GM21515 (cell line): ENCODE data around the gene NPAS3.

Source experiments
- ATAC-seq: cut with Tn5 transposase; IDR thresholded peaks from one replicate; pipeline ENCODE4 v1.9.1; 2021; ENCODE audit not compliant: unreplicated experiment

NPAS3 gene

DNA sequence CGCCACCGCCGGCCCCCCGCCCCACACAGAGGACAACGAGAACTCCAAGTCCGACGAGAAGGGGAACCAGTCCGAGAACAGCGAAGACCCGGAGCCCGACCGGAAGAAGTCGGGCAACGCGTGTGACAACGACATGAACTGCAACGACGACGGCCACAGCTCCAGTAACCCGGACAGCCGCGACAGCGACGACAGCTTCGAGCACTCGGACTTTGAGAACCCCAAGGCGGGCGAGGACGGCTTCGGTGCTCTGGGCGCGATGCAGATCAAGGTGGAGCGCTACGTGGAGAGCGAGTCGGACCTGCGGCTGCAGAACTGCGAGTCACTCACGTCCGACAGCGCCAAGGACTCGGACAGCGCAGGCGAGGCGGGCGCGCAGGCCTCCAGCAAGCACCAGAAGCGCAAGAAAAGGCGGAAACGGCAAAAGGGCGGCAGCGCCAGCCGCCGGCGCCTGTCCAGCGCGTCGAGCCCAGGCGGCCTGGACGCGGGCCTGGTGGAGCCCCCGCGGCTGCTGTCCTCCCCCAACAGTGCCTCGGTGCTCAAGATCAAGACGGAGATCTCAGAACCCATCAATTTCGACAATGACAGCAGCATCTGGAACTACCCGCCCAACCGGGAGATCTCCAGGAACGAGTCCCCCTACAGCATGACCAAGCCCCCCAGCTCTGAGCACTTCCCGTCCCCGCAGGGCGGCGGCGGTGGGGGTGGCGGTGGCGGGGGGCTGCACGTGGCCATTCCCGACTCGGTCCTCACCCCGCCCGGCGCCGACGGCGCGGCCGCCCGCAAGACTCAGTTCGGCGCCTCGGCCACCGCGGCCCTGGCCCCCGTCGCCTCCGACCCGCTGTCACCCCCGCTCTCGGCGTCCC lies 861.3 kb downstream of the NPAS3 start:
- no peak for ATAC-seq

DNA sequence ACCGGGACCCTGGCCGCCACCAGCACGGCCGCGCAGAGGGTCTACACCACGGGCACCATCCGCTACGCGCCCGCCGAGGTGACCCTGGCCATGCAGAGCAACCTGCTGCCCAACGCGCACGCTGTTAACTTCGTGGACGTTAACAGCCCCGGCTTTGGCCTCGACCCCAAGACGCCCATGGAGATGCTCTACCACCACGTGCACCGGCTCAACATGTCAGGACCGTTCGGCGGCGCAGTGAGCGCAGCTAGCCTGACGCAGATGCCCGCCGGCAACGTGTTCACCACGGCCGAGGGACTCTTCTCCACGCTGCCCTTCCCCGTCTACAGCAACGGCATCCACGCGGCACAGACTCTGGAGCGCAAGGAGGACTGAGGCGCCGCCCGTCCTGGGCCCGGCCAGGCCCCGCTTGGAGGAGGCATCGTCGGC lies 862.1 kb downstream of the NPAS3 start:
- no peak for ATAC-seq

DNA sequence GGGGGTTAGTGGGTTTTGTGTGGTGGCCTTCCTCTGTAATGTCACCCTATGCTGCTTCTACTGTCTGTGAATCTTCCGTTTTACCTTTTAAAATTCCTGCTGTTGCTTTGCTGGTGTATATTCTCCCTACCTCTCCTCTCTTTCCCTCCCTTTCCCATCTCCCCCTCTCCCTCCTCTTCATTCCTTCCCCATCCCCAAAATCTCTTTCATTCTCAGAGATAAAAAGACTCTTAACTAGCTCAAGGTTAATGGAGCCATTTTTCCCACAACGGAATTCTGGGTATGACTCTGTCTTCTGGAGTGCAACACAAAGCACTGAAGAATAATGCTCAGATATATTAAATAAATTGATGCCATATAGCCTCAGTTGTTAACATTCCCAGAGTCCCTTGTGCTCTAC lies 864.1 kb downstream of the NPAS3 start:
- no peak for ATAC-seq

DNA sequence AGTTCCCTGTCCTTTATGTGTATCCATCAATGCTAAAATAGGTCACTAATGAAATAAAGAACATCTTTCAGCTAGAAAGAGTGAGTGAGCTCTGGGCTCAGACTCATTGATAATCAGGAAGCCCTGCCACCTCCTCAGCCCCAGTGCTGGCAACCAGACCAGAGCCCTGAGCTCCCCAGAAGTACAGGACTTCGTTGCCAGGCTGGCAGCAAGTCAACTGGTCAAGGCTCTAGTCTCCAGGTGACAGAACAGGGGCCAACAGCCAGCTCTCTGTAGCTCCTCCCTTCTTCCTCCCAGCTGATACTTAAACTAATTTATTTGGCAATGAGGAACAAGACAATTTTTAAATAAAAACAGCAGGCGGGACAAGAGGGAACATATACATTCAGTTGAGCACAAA lies 866.9 kb downstream of the NPAS3 start:
- ATAC-seq: no peak

DNA sequence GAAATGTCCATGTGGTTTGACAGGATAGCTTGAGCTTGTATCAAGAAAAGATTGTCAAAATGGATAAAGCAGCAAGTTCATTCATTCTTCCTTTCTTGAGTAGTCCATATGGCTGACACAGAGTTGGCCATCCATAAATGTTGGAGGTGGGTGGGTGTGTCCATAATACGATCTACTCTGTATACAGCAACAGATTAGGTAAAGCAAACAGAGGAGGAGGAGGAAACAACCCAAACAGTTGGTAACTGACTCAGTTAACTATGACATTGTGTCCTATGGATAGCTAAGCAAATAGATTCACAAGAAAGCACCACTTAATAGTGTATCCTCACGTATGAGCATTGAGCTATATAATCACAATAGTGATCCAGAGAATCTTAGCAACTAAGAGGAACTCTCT lies 868.2 kb downstream of the NPAS3 start:
- no peak for ATAC-seq

DNA sequence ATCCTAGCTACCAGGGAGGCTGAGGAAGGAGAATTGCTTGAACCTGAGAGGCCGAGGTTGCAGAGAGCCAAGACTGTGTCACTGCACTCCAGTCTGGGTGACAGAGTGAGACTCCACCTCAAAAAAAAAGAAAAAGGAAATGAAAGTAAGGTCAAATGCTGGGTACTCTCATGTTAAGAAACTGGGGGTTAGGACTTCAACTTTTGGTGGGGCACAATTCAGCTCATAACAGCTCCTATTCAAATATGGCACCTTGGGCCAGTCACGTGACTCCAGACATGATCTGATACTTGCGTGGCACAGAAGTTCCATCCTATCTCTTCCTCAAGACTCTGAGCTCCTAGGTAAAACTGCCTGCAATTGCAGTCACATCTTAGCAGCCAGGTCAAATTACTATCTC lies 869.5 kb downstream of the NPAS3 start:
- no peak for ATAC-seq

DNA sequence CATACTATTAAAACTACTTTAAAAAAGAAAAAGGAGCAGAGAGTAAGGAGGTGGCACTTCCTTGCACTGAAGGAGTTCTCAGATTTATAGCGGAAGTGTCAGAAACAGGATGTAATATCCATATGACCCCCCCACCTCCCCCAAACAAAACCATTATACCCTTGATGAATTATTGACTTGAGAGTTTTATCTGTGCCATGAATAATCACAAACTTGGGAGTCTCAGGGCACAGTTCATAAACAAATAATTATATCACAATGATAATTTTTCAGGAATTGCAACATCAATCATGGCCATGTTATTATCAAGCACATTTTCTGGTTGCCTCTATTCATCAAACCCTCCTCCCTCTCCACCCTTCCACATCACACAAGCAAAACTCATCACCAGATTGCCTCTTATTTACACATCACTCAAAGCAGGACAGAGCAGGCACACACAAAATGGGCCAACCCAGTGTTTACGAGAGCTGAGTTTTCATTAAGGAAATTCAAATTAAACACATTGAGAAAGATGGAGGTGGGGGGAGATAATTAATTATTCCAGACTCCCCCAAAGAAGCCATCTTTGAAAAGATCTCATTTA lies 870.8 kb downstream of the NPAS3 start:
- no peak for ATAC-seq

DNA sequence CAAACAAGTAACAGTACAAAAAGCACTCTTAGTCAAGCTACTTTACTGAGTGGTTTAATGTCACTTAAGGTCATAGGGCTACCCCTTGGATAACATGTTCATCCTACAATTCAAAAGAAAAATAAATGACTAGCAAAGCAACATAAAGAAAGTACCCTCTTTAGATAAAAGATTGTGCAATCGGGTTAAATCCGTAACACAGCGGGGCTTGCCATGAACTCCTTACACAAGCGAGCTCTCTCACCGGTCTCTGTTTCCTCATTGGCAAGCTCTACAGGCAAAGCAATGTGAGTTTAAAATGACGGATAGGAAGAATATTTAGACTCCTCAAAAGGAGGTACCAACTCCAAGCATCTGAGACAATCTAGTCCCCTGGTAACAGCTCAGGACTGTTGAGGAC lies 871.6 kb downstream of the NPAS3 start:
- ATAC-seq: no peak

DNA sequence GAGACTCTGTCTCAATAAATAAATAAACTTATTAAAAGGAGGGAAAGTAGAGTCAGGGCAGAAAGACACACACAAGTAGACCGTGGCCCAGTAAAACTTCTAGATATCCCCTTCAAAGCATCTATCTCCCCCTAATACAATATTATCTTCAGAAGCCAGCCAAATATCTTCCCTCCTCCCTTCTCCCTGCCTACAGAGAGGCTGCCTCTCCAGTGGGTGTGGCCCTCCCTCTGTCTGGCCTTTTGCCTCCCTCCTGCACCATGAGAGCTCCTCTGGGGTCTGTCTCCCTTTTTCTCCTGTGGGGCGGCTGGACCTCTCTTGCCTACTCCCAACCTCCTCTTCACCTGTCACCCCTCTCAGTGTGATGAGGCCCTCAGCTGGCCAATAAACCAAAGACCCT lies 873.0 kb downstream of the NPAS3 start:
- ATAC-seq: no peak

DNA sequence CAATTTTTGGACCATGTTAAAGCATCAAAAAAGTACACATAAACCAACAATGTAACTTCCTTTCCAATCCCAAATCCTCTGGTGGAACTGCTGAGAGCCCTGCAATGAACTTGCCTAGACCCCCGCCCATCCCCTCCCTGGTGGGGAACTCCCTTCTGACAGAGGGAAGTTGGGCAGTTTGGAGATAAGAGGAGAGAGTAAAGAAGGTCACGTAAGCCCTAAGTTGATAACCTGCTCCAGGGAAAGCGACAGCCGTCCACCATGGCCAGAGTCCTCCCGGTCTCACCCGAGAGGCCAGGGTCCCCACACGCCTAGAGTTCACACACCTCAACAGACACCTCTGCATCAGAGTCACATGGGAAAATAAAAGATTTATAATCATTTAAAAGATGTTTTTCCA lies 873.5 kb downstream of the NPAS3 start:
- ATAC-seq: no peak

DNA sequence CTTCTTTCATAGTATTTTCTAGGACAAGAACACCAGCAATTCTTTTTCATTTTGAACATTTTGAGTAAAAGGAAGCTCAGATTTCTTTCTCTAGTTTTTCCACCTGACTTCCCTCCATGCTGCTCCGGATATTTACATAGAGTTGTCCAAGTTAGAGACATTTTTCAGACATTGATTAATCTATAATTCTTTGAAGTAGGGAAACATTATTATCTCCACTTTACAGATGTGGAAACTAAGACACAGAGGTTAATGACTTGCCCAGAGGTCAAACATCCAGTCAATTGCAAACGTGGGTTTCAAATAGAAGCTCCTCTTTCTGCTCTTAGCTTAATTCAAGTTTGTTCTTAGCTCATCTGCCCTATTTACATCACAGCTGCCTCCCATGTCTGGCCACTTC lies 873.9 kb downstream of the NPAS3 start:
- ATAC-seq: no peak

DNA sequence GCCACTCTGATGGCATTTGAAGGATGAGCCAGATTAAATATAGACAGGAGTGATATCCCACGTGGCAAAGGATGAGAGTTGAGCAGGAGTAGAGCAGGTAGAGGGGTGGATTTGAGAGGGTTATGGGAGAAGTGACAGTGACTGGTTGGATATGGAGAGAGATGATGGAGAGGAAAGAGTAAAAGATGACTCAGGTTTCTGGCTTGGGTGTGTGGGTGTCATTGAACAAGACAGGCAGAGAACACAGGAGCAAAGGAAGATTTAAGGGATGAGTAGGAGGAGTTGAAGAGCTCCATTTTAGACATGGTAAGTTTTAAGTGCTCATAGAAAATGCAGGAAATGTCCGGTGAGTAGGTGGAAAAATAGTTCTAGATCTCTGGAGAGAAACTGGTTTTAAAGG lies 875.3 kb downstream of the NPAS3 start:
- no peak for ATAC-seq

DNA sequence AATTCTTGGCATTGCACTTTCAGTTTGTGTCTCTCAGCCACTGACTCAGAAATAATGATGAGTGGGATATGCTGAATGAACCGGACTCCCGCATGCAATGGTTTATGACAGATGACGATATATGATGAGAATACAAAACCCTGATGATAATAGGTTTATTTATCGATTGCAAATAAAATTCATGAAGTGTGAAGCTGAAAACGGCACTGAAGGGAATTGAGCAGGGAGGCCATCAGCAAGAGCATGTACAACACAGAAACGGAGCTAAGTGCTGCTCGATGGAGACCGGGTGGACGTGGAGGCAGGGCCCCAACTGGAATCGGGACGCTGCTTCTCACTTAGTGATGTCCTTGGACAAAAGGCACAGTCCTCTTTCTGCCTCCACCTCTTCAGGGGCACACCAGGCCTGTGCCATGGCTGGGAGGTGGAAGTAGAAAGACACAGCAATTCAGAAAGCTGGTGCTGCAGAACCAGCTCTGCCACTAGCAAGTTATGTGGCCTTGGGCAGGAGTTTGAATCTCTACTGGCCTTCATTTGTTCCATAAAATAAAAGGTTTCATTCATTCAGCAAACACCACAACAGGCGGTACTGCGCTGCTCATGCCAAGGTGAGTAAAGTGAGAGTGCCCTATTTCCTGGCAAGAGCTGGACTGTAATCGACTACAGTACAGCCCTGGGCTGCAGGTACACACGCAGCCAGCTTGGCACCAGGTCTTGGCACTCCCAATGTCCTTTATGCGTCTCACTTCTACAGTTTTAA lies 895.2 kb downstream of the NPAS3 start:
- ATAC-seq: no peak

DNA sequence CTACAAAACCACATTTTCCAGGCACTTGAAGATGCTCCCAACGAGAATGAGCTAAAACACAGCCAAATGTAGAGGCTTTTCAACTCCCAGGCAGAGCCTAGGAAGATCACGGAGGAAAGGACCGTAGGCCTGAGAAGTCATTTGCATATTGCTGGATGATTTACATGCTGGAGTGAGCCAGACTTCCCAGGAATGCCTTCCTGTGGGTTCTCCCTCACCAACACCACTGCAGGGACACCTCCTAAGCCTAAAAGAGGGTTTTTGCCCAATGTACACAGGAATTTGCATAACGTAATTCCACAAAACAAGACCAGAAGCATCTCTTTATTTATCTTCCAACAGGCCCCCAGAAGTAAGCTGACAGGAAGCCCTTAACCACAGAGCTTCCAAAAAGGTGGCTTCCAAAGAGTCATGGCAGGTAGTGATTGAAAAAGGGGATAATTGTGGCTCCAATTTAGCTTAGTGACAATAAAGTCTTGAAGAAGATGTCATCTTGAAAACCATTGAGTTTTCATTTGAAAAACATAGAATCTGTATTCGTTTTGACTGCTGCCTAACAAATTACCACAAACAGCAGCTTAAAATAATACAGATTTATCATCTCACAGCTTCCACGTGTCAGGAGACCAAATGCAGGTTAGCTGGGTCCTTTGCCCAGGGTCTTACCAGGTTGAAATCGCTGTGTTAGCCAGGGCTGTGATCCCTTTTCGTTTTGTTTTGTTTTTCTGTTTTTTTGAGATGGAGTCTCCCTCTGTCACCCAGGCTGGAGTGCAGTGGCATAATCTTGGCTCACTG lies 896.0 kb downstream of the NPAS3 start:
- no peak for ATAC-seq

DNA sequence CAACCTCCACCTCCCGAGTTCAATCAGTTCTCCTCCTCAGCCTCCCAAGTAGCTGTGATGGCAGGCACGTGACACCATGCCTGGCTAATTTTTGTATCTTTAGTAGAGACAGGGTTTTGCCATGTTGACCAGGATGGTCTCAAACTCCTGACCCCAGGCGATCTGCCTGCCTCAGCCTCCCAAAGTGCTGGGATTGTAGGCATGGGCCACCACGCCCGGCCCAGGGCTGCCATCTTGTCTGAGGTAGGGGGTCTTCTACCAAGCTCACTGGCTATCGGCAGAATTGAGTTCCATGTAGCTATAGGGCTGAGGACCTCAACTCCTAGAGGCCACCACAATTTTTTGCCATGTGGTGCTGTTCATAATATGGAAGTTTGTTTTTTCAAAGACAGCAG lies 896.6 kb downstream of the NPAS3 start:
- ATAC-seq: no peak

DNA sequence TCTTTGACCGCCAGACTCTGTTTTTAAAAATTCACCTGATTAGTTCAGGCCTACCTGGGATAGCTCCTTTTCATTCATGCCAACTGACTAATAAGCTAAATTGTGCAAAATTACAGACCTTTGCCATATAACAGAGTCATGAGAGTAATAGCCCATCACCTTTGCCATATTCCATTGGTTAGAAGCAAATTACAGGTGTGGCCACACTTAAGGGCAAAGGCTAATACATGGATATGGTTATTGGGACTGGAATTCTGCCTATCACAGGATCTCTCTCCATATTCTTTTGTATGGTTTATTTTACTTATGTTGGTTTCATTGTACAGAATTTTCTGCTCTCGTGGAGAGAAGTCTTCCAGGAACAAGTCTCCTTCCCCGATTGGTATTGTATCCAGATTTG lies 897.0 kb downstream of the NPAS3 start:
- ATAC-seq: no peak

DNA sequence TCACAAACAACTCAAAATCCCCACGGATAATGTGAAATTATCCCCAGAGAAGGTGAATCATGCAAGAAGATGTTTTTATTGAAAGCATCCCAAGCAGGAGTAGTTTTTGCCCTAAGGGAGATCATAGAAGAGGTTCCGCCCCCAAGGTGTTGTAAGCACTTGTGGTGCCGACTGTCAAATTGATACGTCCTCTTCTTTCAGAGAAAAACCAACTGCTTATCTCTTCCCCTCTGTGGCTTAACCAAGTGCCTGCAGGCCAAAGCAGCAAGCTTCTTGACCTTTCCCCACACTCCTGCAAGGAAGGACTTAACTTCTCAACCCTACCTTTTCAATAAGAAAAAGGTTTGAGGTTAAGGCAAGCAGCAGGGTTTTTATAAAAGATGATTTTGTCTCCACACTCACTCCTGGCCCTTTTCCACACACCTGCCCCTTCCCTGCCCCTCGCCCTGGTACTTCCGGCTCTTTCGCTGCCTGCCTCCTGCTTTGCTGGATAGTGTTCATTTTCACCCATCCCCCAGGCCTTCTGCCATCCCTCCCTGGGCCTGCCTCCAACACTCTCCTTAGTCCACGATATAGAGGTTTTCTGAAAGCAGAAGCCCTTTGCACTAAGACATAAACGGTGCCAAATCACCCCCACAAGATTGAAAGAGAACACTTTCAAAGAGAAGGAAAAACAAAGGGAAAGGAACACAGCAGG lies 897.7 kb downstream of the NPAS3 start:
- ATAC-seq: no peak

DNA sequence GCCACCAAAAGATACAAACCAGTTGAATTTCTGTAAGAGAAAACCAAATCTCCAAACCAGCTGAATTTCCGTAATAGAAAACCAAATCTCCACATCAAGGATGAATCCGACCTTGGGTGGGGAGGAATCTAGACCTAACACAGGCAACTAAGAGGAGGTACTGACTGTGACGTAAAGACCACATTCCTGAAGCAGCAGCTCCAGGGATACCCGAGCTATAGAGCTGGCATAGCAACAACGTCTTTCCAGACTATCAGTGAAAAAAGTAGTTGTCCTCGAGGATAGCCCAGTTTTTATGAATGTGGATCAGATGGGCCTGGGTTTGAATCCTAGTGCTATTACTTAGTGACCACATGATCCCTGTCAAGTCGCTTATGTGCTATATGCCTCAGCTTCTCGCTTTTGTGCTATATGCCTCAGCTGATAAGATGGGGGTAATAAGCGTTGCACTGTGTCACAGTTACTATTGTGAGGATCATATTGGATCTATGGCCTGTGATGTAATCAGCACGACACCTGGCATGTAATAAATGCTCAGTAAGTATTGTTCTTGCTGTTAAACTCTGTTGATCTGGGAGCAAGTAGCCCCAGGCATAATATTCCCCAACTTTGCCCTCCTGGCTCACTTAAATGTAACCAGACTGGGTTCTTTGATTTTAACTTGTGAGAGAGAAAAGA lies 898.4 kb downstream of the NPAS3 start:
- ATAC-seq: no peak

DNA sequence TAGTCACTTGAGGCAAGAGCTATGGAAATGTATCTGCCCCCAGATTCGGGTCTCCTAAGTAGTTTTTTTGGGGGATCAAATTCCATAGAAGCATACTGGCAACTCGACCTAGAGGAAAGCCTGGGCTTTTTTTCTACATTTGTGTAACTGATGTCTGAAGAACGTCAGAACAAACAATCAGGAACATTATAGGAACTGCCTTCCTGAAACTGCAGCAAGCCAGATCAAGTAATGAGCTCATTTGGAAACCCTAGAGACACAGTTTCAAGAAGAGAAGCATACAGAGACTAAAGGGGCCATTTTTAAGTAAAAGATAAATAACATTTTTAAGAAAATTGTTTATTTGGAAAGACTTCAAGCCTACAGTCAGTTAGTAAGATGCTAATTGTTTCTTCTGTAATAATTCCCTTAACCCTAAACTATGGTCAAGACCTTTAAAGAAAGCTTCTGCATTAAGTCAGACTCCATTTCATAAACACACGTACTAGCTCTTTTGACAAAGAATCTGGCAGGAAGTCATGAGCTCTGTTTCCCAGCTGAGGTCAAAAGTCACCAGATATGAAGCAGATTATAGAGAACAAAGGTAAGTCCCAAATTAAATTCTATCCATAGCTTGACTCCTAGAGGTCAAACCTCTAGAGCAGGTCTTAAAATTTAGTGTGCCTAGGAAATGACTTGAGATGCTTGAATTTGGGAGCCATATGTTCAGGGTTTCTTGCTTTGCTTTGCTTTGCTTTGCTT lies 899.4 kb downstream of the NPAS3 start:
- ATAC-seq: no peak
